ENCODE data around the gene DTX3L. TPM values are rescaled to one million over a fixed set of nuclear protein-coding genes. Genes with fewer than 3 reads are reported as not detected.

DTX3L gene
- total and polyA plus RNA-seq, 10 of the 15 experiments (the other 5 are each of a cell fraction or from before 2014, with no cell fraction given), result 9.9 to 41.4 (median 21.7) TPM

- TF ChIP-seq E2F4 (IDR thresholded peaks at IDR 0.05; ENCODE audit: low read depth, low read length), result no peak
- no peak for TF ChIP-seq TARDBP (IDR thresholded peaks at IDR 0.05; ENCODE audit: borderline replicate concordance)
- TF ChIP-seq MXI1 (IDR thresholded peaks at IDR 0.05; ENCODE audit: low read depth, low read length), result no peak
- TF ChIP-seq, protein P1, sequence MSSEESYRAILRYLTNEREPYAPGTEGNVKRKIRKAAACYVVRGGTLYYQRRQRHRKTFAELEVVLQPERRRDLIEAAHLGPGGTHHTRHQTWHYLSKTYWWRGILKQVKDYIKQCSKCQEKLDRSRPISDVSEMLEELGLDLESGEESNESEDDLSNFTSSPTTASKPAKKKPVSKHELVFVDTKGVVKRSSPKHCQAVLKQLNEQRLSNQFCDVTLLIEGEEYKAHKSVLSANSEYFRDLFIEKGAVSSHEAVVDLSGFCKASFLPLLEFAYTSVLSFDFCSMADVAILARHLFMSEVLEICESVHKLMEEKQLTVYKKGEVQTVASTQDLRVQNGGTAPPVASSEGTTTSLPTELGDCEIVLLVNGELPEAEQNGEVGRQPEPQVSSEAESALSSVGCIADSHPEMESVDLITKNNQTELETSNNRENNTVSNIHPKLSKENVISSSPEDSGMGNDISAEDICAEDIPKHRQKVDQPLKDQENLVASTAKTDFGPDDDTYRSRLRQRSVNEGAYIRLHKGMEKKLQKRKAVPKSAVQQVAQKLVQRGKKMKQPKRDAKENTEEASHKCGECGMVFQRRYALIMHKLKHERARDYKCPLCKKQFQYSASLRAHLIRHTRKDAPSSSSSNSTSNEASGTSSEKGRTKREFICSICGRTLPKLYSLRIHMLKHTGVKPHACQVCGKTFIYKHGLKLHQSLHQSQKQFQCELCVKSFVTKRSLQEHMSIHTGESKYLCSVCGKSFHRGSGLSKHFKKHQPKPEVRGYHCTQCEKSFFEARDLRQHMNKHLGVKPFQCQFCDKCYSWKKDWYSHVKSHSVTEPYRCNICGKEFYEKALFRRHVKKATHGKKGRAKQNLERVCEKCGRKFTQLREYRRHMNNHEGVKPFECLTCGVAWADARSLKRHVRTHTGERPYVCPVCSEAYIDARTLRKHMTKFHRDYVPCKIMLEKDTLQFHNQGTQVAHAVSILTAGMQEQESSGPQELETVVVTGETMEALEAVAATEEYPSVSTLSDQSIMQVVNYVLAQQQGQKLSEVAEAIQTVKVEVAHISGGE (CRISPR knock-in tag; IDR thresholded peaks at IDR 0.05), result no peak
- no peak for TF ChIP-seq DPF2 (IDR thresholded peaks at IDR 0.05)
- TF ChIP-seq BHLHE40 (IDR thresholded peaks at IDR 0.05; ENCODE audit: borderline replicate concordance in 1 of 2, low read depth in 2 of 2, low read length in 1 of 2), result no peak
- TF ChIP-seq STAT1 (conservative IDR thresholded peaks at IDR 0.05), result no peak
Measured at GRCh38 chr3:122523317-122523716, 40.8 kb upstream of the DTX3L start (continued).

- peaks cover 6% of the 10 kb centered on the region for H3K4me1 ChIP-seq (ENCODE audit: control insufficient read depth, insufficient read depth, low read length)
- H3K27ac ChIP-seq (ENCODE audit: control insufficient read depth, insufficient read depth), result no peak overlapping the region
- no peaks in the 10 kb centered on the region for H3K9me3 ChIP-seq (replicated peaks; ENCODE audit: control insufficient read depth, insufficient read depth, low read length)
- in situ Hi-C loops (cut with MboI) (loop anchor here (10.0 kb wide), 1 partner anchor 985 kb away; the partner anchor contains the start of gene POLQ), intact Hi-C loops (cut with micrococcal nuclease; ENCODE audit: unreplicated experiment) (loop anchor here (10.0 kb wide), 1 partner anchor 135 kb away; no protein-coding TSS in a partner anchor)
- H3K79me2 ChIP-seq (ENCODE audit: control insufficient read depth, insufficient read depth, low read length), result no peaks in the 10 kb centered on the region
- FAIRE-seq, result no peak
- BruUV-seq (replicated peaks), result no TSS peak
- no peak overlapping the region for H3K9ac ChIP-seq (ENCODE audit: control insufficient read depth, insufficient read depth, low read length)
- H2AFZ ChIP-seq (ENCODE audit: control insufficient read depth, low read depth, low read length), result no peak overlapping the region
- no peak for DNase-seq (ENCODE audit: low read depth, low spot score)
- H3K4me2 ChIP-seq (ENCODE audit: control insufficient read depth, insufficient read depth), result no peak overlapping the region
- ATAC-seq, result no peak
- ChIA-PET RAD21 (ENCODE audit: unreplicated experiment) (no interaction called here), CTCF (no interaction called here), POLR2A (interaction anchor here (0.6 kb wide), 1 partner anchor 854 kb away, joined by 5 read pairs; no protein-coding TSS in a partner anchor), SMC1A (ENCODE audit: uncharacterized antibody, unreplicated experiment) (no interaction called here)
- H3K36me3 ChIP-seq (ENCODE audit: control insufficient read depth in 2 of 2, insufficient read depth in 2 of 2, low read length in 1 of 2), result peaks cover 4 to 18% of the 10 kb centered on the region in 2 experiments
- H4K20me1 ChIP-seq (ENCODE audit: control insufficient read depth, insufficient read depth), result no peaks in the 10 kb centered on the region
- H3K4me3 ChIP-seq, result no peak overlapping the region
- H3K27me3 ChIP-seq (replicated peaks in 1 of 2; ENCODE audit: control insufficient read depth in 2 of 2, insufficient read depth in 2 of 2, low read length in 1 of 2), result no peaks in the 10 kb centered on the region
- 71% methylated on average over 2 of the region's 2 CpGs for WGBS (ENCODE audit: insufficient coverage, insufficient replicate concordance, low lambda C conversion rate, missing lambda C conversion rate)
- TF ChIP-seq USF2 (IDR thresholded peaks at IDR 0.05; ENCODE audit: borderline replicate concordance, low read depth, low read length) (no peak), ZSCAN29 (IDR thresholded peaks at IDR 0.05) (no peak), E4F1 (IDR thresholded peaks at IDR 0.05; ENCODE audit: borderline replicate concordance, partially characterized antibody) (no peak), PAX5 (IDR thresholded peaks at IDR 0.05; ENCODE audit: borderline replicate concordance, low read depth, low read length) (no peak), FOS (IDR thresholded peaks at IDR 0.05; ENCODE audit: borderline replicate concordance, extremely low read depth, insufficient read length) (no peak), ZNF384 (IDR thresholded peaks at IDR 0.05; ENCODE audit: borderline replicate concordance, low read depth, low read length) (no peak)
- TF ChIP-seq, protein P2, sequence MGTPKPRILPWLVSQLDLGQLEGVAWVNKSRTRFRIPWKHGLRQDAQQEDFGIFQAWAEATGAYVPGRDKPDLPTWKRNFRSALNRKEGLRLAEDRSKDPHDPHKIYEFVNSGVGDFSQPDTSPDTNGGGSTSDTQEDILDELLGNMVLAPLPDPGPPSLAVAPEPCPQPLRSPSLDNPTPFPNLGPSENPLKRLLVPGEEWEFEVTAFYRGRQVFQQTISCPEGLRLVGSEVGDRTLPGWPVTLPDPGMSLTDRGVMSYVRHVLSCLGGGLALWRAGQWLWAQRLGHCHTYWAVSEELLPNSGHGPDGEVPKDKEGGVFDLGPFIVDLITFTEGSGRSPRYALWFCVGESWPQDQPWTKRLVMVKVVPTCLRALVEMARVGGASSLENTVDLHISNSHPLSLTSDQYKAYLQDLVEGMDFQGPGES (IDR thresholded peaks at IDR 0.05), result no peak
Measured at GRCh38 chr3:122530164-122530563, 34.0 kb upstream of the DTX3L start.
